ENCODE data around the gene ADCY4. TPM values are rescaled to one million over a fixed set of nuclear protein-coding genes. Genes with fewer than 3 reads are reported as not detected.

Gene ADCY4
- total RNA-seq, 2 experiments from 2014 or later = 4.5 to 5.9 TPM

- peaks cover 12% of the 10 kb centered on the region for H3K4me1 Mint-ChIP-seq
- H3K4me3 Mint-ChIP-seq = no peak overlapping the region
- no peak for DNase-seq
- no peak overlapping the region for H3K27ac Mint-ChIP-seq
- CTCF ChIA-PET = interaction anchor here (1.2 to 1.5 kb wide), 2 partner anchors 41 to 193 kb away, joined by 3 to 4 read pairs; partner anchors contain the start of gene TINF2
- H3K9me3 Mint-ChIP-seq = no peaks in the 10 kb centered on the region
- H3K27me3 Mint-ChIP-seq = peaks cover 16% of the 10 kb centered on the region
- POLR2A ChIA-PET = interaction anchor here (0.7 to 3.3 kb wide), 2 partner anchors 37 to 68 kb away, joined by 3 to 11 read pairs; partner anchors contain the start of gene MDP1
- no peaks in the 10 kb centered on the region for H3K36me3 Mint-ChIP-seq (ENCODE audit: low read depth)
These were observed 50.9 kb downstream of the ADCY4 start for GRCh38 chr14:24283796-24284460.

DNA sequence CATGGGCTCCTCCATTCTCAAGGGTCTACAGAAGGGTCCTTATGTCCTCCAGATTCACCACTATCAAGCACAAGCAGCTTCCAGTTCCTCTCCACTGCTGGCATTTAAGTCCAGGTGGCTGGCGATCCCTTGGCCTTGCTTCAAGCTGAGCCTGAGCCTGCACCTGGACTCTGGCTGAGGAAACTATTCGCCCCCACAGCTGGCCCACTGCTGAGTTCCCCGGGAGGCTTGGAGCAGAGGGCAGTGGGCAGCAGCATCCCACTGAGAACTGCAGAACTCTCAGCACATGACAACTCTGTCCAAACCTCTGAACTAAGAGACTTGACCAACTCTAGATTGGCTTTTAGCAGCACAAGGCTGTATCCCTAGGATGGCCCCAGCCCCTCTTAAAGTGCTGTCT lies 52.1 kb downstream of the ADCY4 start:
- no peaks in the 10 kb centered on the region for H3K36me3 Mint-ChIP-seq (ENCODE audit: low read depth)
- CTCF ChIA-PET = interaction anchor here (1.0 to 2.3 kb wide), 4 partner anchors 11 to 192 kb away, joined by 3 to 9 read pairs (median 4); partner anchors contain the start of gene CIDEB
- no peak overlapping the region for H3K4me3 Mint-ChIP-seq
- peaks cover 11% of the 10 kb centered on the region for H3K27me3 Mint-ChIP-seq
- no peak overlapping the region for H3K27ac Mint-ChIP-seq
- no peaks in the 10 kb centered on the region for H3K9me3 Mint-ChIP-seq
- H3K4me1 Mint-ChIP-seq = peaks cover 18% of the 10 kb centered on the region
- POLR2A ChIA-PET = interaction anchor here (0.7 to 3.3 kb wide), 5 partner anchors 8 to 67 kb away, joined by 3 to 11 read pairs (median 4); partner anchors contain the start of genes DHRS1, MDP1, NOP9 and RABGGTA
- no peak for DNase-seq

GRCh38 chr14:24281636-24282035 lies 53.2 kb downstream of the ADCY4 start:
- H3K27ac Mint-ChIP-seq = no peak overlapping the region
- H3K4me1 Mint-ChIP-seq = peaks cover 22% of the 10 kb centered on the region
- no peaks in the 10 kb centered on the region for H3K36me3 Mint-ChIP-seq (ENCODE audit: low read depth)
- H3K4me3 Mint-ChIP-seq = no peak overlapping the region
- no peak for DNase-seq
- ChIA-PET POLR2A (interaction anchor here (1.6 to 3.3 kb wide), 2 partner anchors 9 to 35 kb away, joined by 4 to 11 read pairs; no protein-coding TSS in a partner anchor), CTCF (interaction anchor here (2.3 to 3.1 kb wide), 2 partner anchors 11 to 26 kb away, joined by 9 to 14 read pairs; partner anchors contain the start of genes CIDEB and RABGGTA)
- peaks cover 10% of the 10 kb centered on the region for H3K27me3 Mint-ChIP-seq
- H3K9me3 Mint-ChIP-seq = no peaks in the 10 kb centered on the region

DNA sequence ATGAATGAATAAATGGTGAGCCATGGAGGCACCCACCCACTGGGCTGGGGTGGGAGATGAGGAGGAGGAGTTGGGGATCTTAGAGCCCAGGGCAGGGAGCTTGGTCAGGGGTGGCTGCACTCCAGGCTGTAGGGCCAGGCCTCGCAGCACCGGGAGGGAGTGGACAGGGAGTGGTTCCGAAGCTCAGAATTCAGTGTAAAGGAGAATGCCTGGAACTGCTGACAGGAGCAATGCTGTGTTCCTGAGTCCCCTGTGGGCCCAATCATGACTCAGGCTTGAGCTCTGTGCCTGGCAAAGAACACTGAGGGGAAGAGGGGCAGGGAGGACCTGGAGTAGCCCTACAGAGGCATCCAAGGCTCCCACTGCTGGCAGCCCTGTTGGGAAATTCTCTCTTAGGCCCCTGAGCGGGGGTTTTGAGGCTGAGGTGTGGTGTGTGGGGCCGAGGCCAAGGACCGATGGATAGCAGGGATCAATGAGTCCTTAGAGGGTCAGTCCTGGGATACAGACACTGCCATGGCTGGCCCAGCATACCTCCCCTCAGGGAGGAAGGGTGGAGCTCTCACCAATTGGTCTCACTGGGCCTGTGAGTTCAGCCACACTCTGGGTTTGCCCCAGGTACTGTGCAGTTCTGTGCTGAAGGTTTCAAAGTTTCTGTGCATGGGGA lies 53.9 kb downstream of the ADCY4 start:
- no peak overlapping the region for H3K4me3 Mint-ChIP-seq
- no peak overlapping the region for H3K27ac Mint-ChIP-seq
- no peaks in the 10 kb centered on the region for H3K9me3 Mint-ChIP-seq
- peaks cover 6% of the 10 kb centered on the region for H3K27me3 Mint-ChIP-seq
- ChIA-PET CTCF (interaction anchor here (1.2 to 3.1 kb wide), 7 partner anchors 10 to 52 kb away, joined by 3 to 24 read pairs (median 8); partner anchors contain the start of genes CIDEB and RABGGTA), POLR2A (interaction anchor here (1.0 to 1.6 kb wide), 5 partner anchors 8 to 38 kb away, joined by 3 to 9 read pairs (median 4); partner anchors contain the start of genes RABGGTA and TINF2)
- H3K36me3 Mint-ChIP-seq (ENCODE audit: low read depth) = no peaks in the 10 kb centered on the region
- no peak for DNase-seq
- peaks cover 22% of the 10 kb centered on the region for H3K4me1 Mint-ChIP-seq

DNA sequence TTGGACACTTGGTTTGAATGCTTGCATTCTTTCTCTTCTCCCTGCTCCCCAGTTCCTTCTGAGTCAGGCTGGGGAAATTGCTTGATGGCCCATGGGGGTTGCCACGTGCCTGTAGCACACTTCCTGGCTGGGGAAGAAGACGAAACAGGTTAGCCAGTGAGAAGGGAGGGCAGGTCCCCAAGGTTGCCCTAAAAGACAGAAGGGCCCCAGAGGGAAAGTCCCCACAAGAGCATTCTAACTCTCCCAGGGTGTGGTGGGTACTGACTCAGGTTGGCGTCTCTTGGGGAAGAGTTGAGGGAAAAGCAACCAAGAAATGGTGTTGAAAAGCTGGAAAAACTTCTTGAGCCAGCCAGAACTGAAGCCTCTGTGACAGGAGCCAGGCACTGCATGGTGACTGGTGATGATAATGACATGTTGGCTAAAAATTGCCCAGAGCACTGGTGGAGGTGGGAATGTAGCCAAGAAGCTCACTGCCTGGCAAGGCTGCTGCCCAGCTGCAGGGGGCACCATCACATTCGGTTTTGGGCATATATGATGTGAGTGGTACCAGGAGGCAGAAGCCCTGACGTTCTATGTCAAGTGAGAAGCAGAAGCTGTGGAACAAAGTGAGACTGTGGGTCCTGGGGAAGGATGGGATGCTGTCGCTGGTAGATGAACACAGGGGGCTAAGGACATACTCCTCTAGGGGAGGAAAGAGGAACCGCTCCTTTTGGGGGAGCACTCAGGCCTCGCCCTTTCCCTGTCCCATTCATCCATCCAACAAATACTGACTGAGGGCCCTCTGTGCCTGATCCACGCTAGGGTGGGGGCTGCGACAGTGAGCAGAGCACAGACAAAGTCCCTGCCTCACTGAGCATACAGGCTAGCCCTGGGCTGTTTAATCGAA lies 55.3 kb downstream of the ADCY4 start:
- DNase-seq = peak; percentile 50
- ChIA-PET POLR2A (interaction anchor here (0.9 to 1.5 kb wide), 8 partner anchors 8 to 66 kb away, joined by 3 to 9 read pairs (median 4); partner anchors contain the start of genes CHMP4A, RABGGTA and TINF2), CTCF (interaction anchor here (1.0 to 3.1 kb wide), 11 partner anchors 9 to 171 kb away, joined by 3 to 24 read pairs (median 4); partner anchors contain the start of genes CIDEB, LTB4R2, RABGGTA and TINF2)
- Mint-ChIP-seq H3K4me3 (no peak overlapping the region), H3K36me3 (ENCODE audit: low read depth) (no peaks in the 10 kb centered on the region), H3K9me3 (no peaks in the 10 kb centered on the region), H3K27me3 (peaks cover 5% of the 10 kb centered on the region), H3K27ac (no peak overlapping the region), H3K4me1 (peaks cover 25% of the 10 kb centered on the region)

GRCh38 chr14:24278424-24278823 lies 56.4 kb downstream of the ADCY4 start:
- H3K9me3 Mint-ChIP-seq = no peaks in the 10 kb centered on the region
- ChIA-PET CTCF (interaction anchor here (0.9 to 2.7 kb wide), 3 partner anchors 19 to 54 kb away, joined by 3 to 24 read pairs (median 17); partner anchors contain the start of genes CIDEB and LTB4R2), POLR2A (interaction anchor here (1.1 to 1.2 kb wide), 2 partner anchors 19 to 32 kb away, joined by 3 to 4 read pairs; no protein-coding TSS in a partner anchor)
- H3K27me3 Mint-ChIP-seq = peaks cover 5% of the 10 kb centered on the region
- no peaks in the 10 kb centered on the region for H3K36me3 Mint-ChIP-seq (ENCODE audit: low read depth)
- peaks cover 35% of the 10 kb centered on the region for H3K4me1 Mint-ChIP-seq
- H3K4me3 Mint-ChIP-seq = no peak overlapping the region
- no peak for DNase-seq
- no peak overlapping the region for H3K27ac Mint-ChIP-seq

DNA sequence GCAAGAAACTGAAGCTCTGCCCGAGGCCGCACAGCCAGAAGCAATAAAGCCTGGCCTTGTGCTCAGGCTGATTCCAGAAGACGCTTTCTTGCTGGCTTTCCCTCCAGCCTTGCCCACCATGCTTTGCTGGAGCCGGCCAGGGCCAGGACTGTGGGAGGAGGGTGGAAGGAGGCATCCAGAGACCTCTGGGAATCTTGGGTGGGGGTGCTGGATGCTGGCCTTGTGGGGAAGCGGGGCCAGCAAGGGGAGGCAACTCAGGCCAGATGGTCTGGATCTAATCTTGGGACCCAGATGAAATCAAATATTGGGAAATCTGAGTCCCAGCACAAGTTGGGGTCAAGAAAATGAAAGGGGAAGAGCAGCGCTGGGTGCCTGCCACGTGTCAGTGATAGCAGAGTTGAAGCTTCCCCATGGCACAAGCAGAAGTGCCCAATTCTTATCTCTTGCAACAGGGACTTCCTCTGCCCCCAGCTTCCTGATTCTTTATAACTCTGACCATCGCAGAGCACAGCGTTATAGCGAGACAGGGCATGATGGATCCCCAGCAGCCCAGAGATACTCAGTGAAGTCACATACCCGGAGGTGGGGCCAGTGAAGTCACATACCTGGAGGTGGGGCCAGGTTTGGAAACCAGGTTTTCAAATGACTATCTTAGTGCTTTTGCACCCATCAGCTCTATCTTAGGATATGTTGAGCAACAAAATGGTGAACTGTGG lies 57.1 kb downstream of the ADCY4 start:
- no peak for DNase-seq
- Mint-ChIP-seq H3K36me3 (ENCODE audit: low read depth) (no peaks in the 10 kb centered on the region), H3K9me3 (no peaks in the 10 kb centered on the region), H3K4me3 (no peak overlapping the region), H3K4me1 (peaks cover 40% of the 10 kb centered on the region), H3K27me3 (peaks cover 5% of the 10 kb centered on the region), H3K27ac (no peak overlapping the region)
- POLR2A ChIA-PET = interaction anchor here (1.2 to 2.6 kb wide), 2 partner anchors 31 to 35 kb away, joined by 4 to 8 read pairs; partner anchors contain the start of gene TINF2
- CTCF ChIA-PET = interaction anchor here (0.9 to 2.1 kb wide), 5 partner anchors 12 to 159 kb away, joined by 3 to 17 read pairs (median 3); partner anchors contain the start of genes CIDEB, LTB4R2 and TINF2

DNA sequence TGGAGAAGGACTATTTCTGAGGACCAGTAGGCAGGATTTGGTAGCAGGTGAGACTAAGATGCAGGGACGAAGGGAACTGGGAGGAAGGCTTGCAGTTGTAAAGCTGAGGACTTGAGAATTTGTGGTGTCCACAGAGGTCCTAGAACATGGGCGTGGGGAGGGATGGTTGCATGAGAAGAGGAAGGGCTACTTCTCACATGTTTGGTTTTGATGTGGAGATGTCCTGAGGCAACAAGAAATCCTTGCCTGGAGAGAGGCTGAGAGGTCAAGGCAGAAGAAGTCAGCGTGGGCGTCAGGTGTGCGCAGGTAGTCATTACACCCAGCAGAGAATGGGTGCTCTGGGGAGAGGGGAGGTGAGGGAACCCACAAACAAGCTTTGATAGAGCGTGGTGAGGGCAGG lies 57.8 kb downstream of the ADCY4 start:
- Mint-ChIP-seq H3K9me3 (no peaks in the 10 kb centered on the region), H3K4me1 (peaks cover 47% of the 10 kb centered on the region)

GRCh38 chr14:24274101-24274543 lies 60.7 kb downstream of the ADCY4 start:
- Mint-ChIP-seq H3K4me1 (peaks cover 58% of the 10 kb centered on the region), H3K36me3 (ENCODE audit: low read depth) (peaks cover 4% of the 10 kb centered on the region), H3K27me3 (peaks cover 3% of the 10 kb centered on the region), H3K27ac (peak overlapping the region; percentile 72), H3K4me3 (peak overlapping the region; percentile 4), H3K9me3 (no peaks in the 10 kb centered on the region)
- ChIA-PET CTCF (interaction anchor here (0.8 to 6.1 kb wide), 11 partner anchors 18 to 60 kb away, joined by 3 to 90 read pairs (median 5); partner anchors contain the start of genes ADCY4, CIDEB and TINF2), POLR2A (interaction anchor here (0.7 to 5.8 kb wide), 15 partner anchors 16 to 387 kb away, joined by 3 to 32 read pairs (median 4); partner anchors contain the start of genes CHMP4A, CIDEB, DHRS1 and LTB4R)
- peak; percentile 56 for DNase-seq

More for the DNA sequence above, 57.8 kb downstream of the ADCY4 start:
- H3K4me3 Mint-ChIP-seq = no peak overlapping the region
- no peaks in the 10 kb centered on the region for H3K36me3 Mint-ChIP-seq (ENCODE audit: low read depth)
- no peak overlapping the region for H3K27ac Mint-ChIP-seq
- ChIA-PET CTCF (interaction anchor here (1.5 to 2.1 kb wide), 2 partner anchors 35 to 155 kb away, joined by 4 to 10 read pairs; partner anchors contain the start of gene TINF2), POLR2A (interaction anchor here (1.2 to 2.6 kb wide), 2 partner anchors 30 to 34 kb away, joined by 4 to 8 read pairs; partner anchors contain the start of gene TINF2)
- DNase-seq = no peak
- H3K27me3 Mint-ChIP-seq = peaks cover 5% of the 10 kb centered on the region

DNA sequence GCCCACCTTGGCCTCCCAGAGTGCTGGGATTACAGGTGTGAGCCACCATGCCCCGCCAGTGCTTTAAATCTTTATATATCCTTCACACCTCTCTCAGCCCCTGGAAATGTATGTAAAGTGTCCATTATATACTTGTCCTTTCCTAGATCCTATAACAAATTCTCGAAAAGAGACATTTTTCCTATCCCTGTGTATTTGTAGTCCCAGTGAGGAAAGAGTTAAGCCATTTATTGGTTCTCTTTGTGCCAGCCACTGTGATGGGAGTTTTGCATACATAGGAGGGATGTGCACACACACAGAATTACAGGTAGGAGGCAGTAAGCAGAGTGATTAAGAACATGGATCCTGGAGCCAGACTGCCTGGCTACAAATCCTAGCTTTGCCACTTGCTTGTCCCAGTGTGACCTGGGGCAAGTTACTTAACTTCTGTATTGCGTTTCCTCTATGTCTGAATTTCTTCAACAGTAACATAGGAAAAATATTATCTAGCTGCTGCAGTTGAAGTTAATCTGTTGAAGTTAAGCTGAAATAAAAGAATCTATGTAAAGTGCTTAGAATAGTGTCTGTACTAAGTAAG lies 61.4 kb downstream of the ADCY4 start:
- Mint-ChIP-seq H3K9me3 (no peaks in the 10 kb centered on the region), H3K4me1 (peaks cover 52% of the 10 kb centered on the region), H3K27ac (peak overlapping the region; percentile 72), H3K36me3 (ENCODE audit: low read depth) (peaks cover 4% of the 10 kb centered on the region), H3K4me3 (no peak overlapping the region), H3K27me3 (peaks cover 3% of the 10 kb centered on the region)
- DNase-seq = no peak
- CTCF ChIA-PET = interaction anchor here (0.9 to 6.1 kb wide), 10 partner anchors 19 to 60 kb away, joined by 3 to 90 read pairs (median 6); partner anchors contain the start of genes ADCY4, CIDEB and TINF2
- POLR2A ChIA-PET = interaction anchor here (0.7 to 5.8 kb wide), 14 partner anchors 16 to 386 kb away, joined by 3 to 32 read pairs (median 4); partner anchors contain the start of genes CHMP4A, CIDEB, DHRS1 and LTB4R

All from activated CD4-positive, alpha-beta memory T cell treated with anti-CD3 and anti-CD28 coated beads, Interleukin-2, amount 10 ng/mL, durations not matched to agents 7 days and 5 days (primary cell).